HepG2 (cell line): ENCODE data around the gene HDGF. TPM values are rescaled to one million over a fixed set of nuclear protein-coding genes. Genes with fewer than 3 reads are reported as not detected.

Source experiments
- AGO2 ChIP-seq: fragments of 200-400 bp; formaldehyde crosslinking; optimal IDR thresholded peaks from 2 replicates; pipeline ENCODE3; 2017; ENCODE audit warnings: mild to moderate bottlenecking, low read depth, low read length, moderate library complexity
- ATF1 ChIP-seq: IDR thresholded peaks from 2 replicates; pipeline ENCODE4 v1.6.1; 2016; ENCODE audit warnings: mild to moderate bottlenecking, control low read depth
- CHCHD3 ChIP-seq: sonication (generic); formaldehyde crosslinking; IDR thresholded peaks from 2 replicates; pipeline ENCODE4 v1.8.0; 2022; ENCODE audit warnings: mild to moderate bottlenecking, missing genetic modification reagents, moderate library complexity
- ERF ChIP-seq: IDR thresholded peaks from 2 replicates; pipeline ENCODE4 v1.6.1; 2018; ENCODE audit warnings: missing biosample characterization, missing genetic modification reagents
- FOXK1 ChIP-seq: sonication (generic); formaldehyde crosslinking; IDR thresholded peaks from 2 replicates; pipeline ENCODE4 v1.4.0; 2020; ENCODE audit warnings: low read depth, missing genetic modification reagents, borderline replicate concordance
- JDP2 ChIP-seq: sonication (generic); formaldehyde crosslinking; IDR thresholded peaks from 2 replicates; pipeline ENCODE4 v1.8.1; 2022; ENCODE audit warnings: missing genetic modification reagents, borderline replicate concordance
- KDM5B ChIP-seq: sonication (generic); formaldehyde crosslinking; IDR thresholded peaks from 2 replicates; pipeline ENCODE4 v1.4.0; 2020; ENCODE audit warnings: missing genetic modification reagents, mild to moderate bottlenecking, borderline replicate concordance
- NCOA1 ChIP-seq: sonication (generic); formaldehyde crosslinking; IDR thresholded peaks from 2 replicates; pipeline ENCODE4 v1.9.0; 2021; ENCODE audit warnings: missing genetic modification reagents
- NFKB2 ChIP-seq: sonication (generic); formaldehyde crosslinking; IDR thresholded peaks from 2 replicates; pipeline ENCODE4 v1.4.0; 2020; ENCODE audit warnings: missing genetic modification reagents, borderline replicate concordance
- PAX8 ChIP-seq: sonication (generic); formaldehyde crosslinking; IDR thresholded peaks from 2 replicates; pipeline ENCODE4 v1.8.0; 2022; ENCODE audit warnings: mild to moderate bottlenecking, missing genetic modification reagents, borderline replicate concordance
- PITX1 ChIP-seq: sonication (generic); formaldehyde crosslinking; IDR thresholded peaks from 2 replicates; pipeline ENCODE4 v1.5.1; 2020; ENCODE audit warnings: mild to moderate bottlenecking, missing genetic modification reagents
- PPARG ChIP-seq: conservative IDR thresholded peaks from 2 replicates; pipeline ENCODE4 v1.6.1; 2016; ENCODE audit warnings: missing biosample characterization, missing genetic modification reagents
- SNRNP70 ChIP-seq: fragments of 200-400 bp; formaldehyde crosslinking; IDR thresholded peaks from 2 replicates; pipeline ENCODE4 v1.6.1; 2017; ENCODE audit warnings: mild to moderate bottlenecking, low read depth, low read length, moderate library complexity
- SOX5 ChIP-seq: IDR thresholded peaks from 2 replicates; pipeline ENCODE4 v1.6.1; 2016; ENCODE audit warnings: borderline replicate concordance
- SP2 ChIP-seq: sonication (generic); formaldehyde crosslinking; IDR thresholded peaks from 2 replicates; pipeline ENCODE4 v1.5.1; 2020; ENCODE audit warnings: mild to moderate bottlenecking, missing genetic modification reagents
- TBX2 ChIP-seq: sonication (generic); formaldehyde crosslinking; IDR thresholded peaks from 2 replicates; pipeline ENCODE4 v1.5.0; 2020; ENCODE audit warnings: missing genetic modification reagents, mild to moderate bottlenecking, borderline replicate concordance
- ZC3H13 ChIP-seq: sonication (generic); formaldehyde crosslinking; IDR thresholded peaks from 2 replicates; pipeline ENCODE4 v1.8.1; 2023; ENCODE audit warnings: mild to moderate bottlenecking, missing genetic modification reagents, moderate library complexity
- ZNF124 ChIP-seq: sonication (generic); formaldehyde crosslinking; IDR thresholded peaks from 2 replicates; pipeline ENCODE4 v1.4.0; 2020; ENCODE audit warnings: missing genetic modification reagents
- ZNF564 ChIP-seq: sonication (generic); formaldehyde crosslinking; IDR thresholded peaks from 2 replicates; pipeline ENCODE4 v1.8.1; 2023; ENCODE audit warnings: mild to moderate bottlenecking, missing genetic modification reagents
- ZNF605 ChIP-seq: sonication (generic); formaldehyde crosslinking; IDR thresholded peaks from 2 replicates; pipeline ENCODE4 v1.8.0; 2022; ENCODE audit warnings: mild to moderate bottlenecking, missing genetic modification reagents
- ZNF766 ChIP-seq: sonication (generic); formaldehyde crosslinking; IDR thresholded peaks from 2 replicates; pipeline ENCODE4 v1.5.0; 2020; ENCODE audit warnings: missing genetic modification reagents, borderline replicate concordance
- ZSCAN21 ChIP-seq: sonication (generic); formaldehyde crosslinking; IDR thresholded peaks from 2 replicates; pipeline ENCODE4 v1.8.0; 2022; ENCODE audit warnings: mild to moderate bottlenecking, missing genetic modification reagents, moderate library complexity, borderline replicate concordance
- polyA plus RNA-seq, 8 experiments: library from polyadenylated mRNA; depleted of rRNA in 3 of 8; stranded (reverse) in 7 of 8; unstranded in 1 of 8; fragments of >200 nt; fragmentation: Illumina TruSeq in 4 of 8; extraction: Trizol in 4 of 8; gene quantifications; 2 replicates each; pipeline versions ENCODE4 v1.2.1 to v1.2.3, GENCODE V29; 2011 to 2016; ENCODE audit warnings: low read depth in 4 of 8, missing spikeins in 1 of 8, mixed read lengths in 1 of 8; ENCODE audit not compliant: insufficient read depth in 1 of 8
- total RNA-seq, 5 experiments: library from RNA; depleted of rRNA; stranded (reverse); fragments of >200 nt; fragmentation: Illumina TruSeq; extraction: Trizol; gene quantifications; 2 replicates each; pipeline ENCODE4 v1.2.3, GENCODE V29; 2016; ENCODE audit warnings: low read depth in 1 of 5
- TF ChIP-seq, protein P1 (sequence below): IDR thresholded peaks from 2 replicates; pipeline ENCODE4 v1.6.1; 2016; ENCODE audit warnings: missing biosample characterization, missing genetic modification reagents, low read depth
- TF ChIP-seq, protein P2 (sequence below): sonication (generic); formaldehyde crosslinking; IDR thresholded peaks from 2 replicates; pipeline ENCODE4 v1.5.1; 2020; ENCODE audit warnings: mild to moderate bottlenecking, missing genetic modification reagents
- TF ChIP-seq, protein P3 (sequence below): IDR thresholded peaks from 2 replicates; pipeline ENCODE4 v1.6.1; 2016; ENCODE audit warnings: missing compliant biosample characterization, missing genetic modification reagents, borderline replicate concordance

Gene HDGF
- total and polyA plus RNA-seq, 2 of the 13 experiments (the other 11 are each of a cell fraction or from before 2014, with no cell fraction given): 156 to 196 TPM

- TF ChIP-seq, protein P1, sequence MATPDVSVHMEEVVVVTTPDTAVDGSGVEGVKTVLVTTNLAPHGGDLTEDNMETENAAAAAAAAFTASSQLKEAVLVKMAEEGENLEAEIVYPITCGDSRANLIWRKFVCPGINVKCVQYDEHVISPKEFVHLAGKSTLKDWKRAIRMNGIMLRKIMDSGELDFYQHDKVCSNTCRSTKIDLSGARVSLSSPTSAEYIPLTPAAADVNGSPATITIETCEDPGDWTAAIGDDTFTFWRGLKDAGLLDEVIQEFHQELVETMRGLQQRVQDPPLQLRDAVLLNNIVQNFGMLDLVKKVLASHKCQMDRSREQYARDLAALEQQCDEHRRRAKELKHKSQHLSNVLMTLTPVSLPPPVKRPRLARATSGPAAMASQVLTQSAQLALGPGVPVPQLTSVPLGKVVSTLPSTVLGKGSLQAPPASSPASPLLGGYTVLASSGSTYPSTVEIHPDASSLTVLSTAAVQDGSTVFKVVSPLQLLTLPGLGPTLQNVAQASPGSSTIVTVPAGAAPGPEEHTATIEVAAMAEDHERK: 0 out of 2 replicates have a peak, but pooled peaks have one; percentile 51
- peak; percentile 81 for TF ChIP-seq KDM5B (CRISPR knock-in tag)
- TF ChIP-seq FOXK1: peak; percentile 82; the same call in 1 of the 2 replicates
- peak; percentile 73; the same call in 1 of the 2 replicates for TF ChIP-seq NFKB2 (CRISPR knock-in tag)
- TF ChIP-seq JDP2 (CRISPR knock-in tag): no peak
- no peak for TF ChIP-seq ZSCAN21 (CRISPR knock-in tag)
- 0 out of 2 replicates have a peak, but pooled peaks have one; percentile 31 for TF ChIP-seq PAX8
- TF ChIP-seq, protein P2, sequence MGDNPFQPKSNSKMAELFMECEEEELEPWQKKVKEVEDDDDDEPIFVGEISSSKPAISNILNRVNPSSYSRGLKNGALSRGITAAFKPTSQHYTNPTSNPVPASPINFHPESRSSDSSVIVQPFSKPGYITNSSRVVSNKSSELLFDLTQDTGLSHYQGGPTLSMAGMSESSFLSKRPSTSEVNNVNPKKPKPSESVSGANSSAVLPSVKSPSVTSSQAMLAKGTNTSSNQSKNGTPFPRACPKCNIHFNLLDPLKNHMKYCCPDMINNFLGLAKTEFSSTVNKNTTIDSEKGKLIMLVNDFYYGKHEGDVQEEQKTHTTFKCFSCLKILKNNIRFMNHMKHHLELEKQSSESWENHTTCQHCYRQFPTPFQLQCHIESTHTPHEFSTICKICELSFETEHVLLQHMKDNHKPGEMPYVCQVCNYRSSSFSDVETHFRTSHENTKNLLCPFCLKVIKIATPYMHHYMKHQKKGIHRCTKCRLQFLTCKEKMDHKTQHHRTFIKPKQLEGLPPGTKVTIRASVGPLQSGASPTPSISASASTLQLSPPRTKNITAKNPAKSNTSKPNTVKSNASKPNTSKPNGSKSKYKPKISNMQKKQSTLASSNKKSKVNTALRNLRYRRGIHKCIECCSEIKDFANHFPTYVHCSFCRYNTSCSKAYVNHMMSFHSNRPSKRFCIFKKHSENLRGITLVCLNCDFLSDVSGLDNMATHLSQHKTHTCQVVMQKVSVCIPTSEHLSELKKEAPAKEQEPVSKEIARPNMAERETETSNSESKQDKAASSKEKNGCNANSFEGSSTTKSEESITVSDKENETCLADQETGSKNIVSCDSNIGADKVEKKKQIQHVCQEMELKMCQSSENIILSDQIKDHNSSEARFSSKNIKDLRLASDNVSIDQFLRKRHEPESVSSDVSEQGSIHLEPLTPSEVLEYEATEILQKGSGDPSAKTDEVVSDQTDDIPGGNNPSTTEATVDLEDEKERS: peak; percentile 76; the same call in 1 of the 2 replicates
- TF ChIP-seq SNRNP70: no peak
- TF ChIP-seq SP2 (CRISPR knock-in tag): peak; percentile 5; the same call in 1 of the 2 replicates
- TF ChIP-seq, protein P3, sequence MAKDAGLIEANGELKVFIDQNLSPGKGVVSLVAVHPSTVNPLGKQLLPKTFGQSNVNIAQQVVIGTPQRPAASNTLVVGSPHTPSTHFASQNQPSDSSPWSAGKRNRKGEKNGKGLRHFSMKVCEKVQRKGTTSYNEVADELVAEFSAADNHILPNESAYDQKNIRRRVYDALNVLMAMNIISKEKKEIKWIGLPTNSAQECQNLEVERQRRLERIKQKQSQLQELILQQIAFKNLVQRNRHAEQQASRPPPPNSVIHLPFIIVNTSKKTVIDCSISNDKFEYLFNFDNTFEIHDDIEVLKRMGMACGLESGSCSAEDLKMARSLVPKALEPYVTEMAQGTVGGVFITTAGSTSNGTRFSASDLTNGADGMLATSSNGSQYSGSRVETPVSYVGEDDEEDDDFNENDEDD (CRISPR knock-in tag): peak; percentile 71; the same call in 1 of the 2 replicates
- 0 out of 2 replicates have a peak, but pooled peaks have one; percentile 53 for TF ChIP-seq ZNF605
- peak; percentile 57; the same call in 1 of the 2 replicates for TF ChIP-seq PITX1 (CRISPR knock-in tag)
- TF ChIP-seq ZNF766: peak; percentile 74; the same call in 1 of the 2 replicates
- 0 out of 2 replicates have a peak, but pooled peaks have one; percentile 27 for TF ChIP-seq ZNF124 (CRISPR knock-in tag)
- peak; percentile 42; the same call in 1 of the 2 replicates for TF ChIP-seq ZNF564 (CRISPR knock-in tag)
- peak; percentile 87 for TF ChIP-seq AGO2
- peak; percentile 92 for TF ChIP-seq ATF1
- TF ChIP-seq CHCHD3 (CRISPR knock-in tag): no peak
- 0 out of 2 replicates have a peak, but pooled peaks have one; percentile 31 for TF ChIP-seq NCOA1 (CRISPR knock-in tag)
- TF ChIP-seq TBX2 (CRISPR knock-in tag): peak; percentile 66
- no peak for TF ChIP-seq PPARG (CRISPR knock-in tag)
- TF ChIP-seq SOX5 (CRISPR knock-in tag): 0 out of 2 replicates have a peak, but pooled peaks have one; percentile 6
- no peak for TF ChIP-seq ERF
- 0 out of 2 replicates have a peak, but pooled peaks have one; percentile 41 for TF ChIP-seq ZC3H13 (CRISPR knock-in tag)
Observed at GRCh38 chr1:156767101-156767878, 15.8 kb upstream of the HDGF start, which contains the start of gene PRCC (continued).
